Aorta (tissue), 5 donors: ENCODE measurements around the gene COG5. TPM values are rescaled to one million over a fixed set of nuclear protein-coding genes. Genes with fewer than 3 reads are reported as not detected.
"Not testable (repeated sequence)": the region's sequence is repeated elsewhere in the genome, so short reads cannot be mapped to it uniquely, and the experiment has no call there.

Experiments
- ATAC-seq: fragments of 200-7000 bp; cut with Tn5 transposase; one replicate; pipeline ENCODE4 v1.9.1; 2022; ENCODE audit warnings: moderate library complexity; ENCODE audit not compliant: low FRiP score
- DNase-seq, 2 donors: peaks; one replicate each; pipeline ENCODE4 v3.0.0-alpha.2; 2020
- H3K27ac ChIP-seq, 2 donors: one replicate each; pipeline ENCODE4 v1.5.1; 2013; ENCODE audit warnings: low read length in 2 of 2, mild to moderate bottlenecking in 2 of 2, moderate library complexity in 2 of 2, control low read depth in 1 of 2, inconsistent platforms in 1 of 2, low read depth in 1 of 2
- H3K27me3 ChIP-seq, 2 donors: one replicate each; pipeline ENCODE4 v1.6.1; 2013; ENCODE audit warnings: control low read depth in 1 of 2, low read length in 1 of 2, mild to moderate bottlenecking in 1 of 2, moderate library complexity in 1 of 2; ENCODE audit not compliant: insufficient read depth in 2 of 2, control insufficient read depth in 1 of 2
- H3K36me3 ChIP-seq, 2 donors: one replicate each; pipeline ENCODE4 v1.6.1; 2013; ENCODE audit warnings: control low read depth in 1 of 2, low read length in 1 of 2, mild to moderate bottlenecking in 1 of 2; ENCODE audit not compliant: insufficient read depth in 2 of 2, control insufficient read depth in 1 of 2
- H3K4me1 ChIP-seq, 2 donors: one replicate each; pipeline ENCODE4 v1.6.1; 2013; ENCODE audit warnings: low read length in 2 of 2, control low read depth in 1 of 2, mild to moderate bottlenecking in 1 of 2, moderate library complexity in 1 of 2; ENCODE audit not compliant: insufficient read depth in 2 of 2, control insufficient read depth in 1 of 2
- H3K4me3 ChIP-seq, 2 donors: one replicate each; pipeline ENCODE4 v1.5.1; 2013; ENCODE audit warnings: low read length in 2 of 2, control low read depth in 1 of 2, mild to moderate bottlenecking in 1 of 2
- H3K9me3 ChIP-seq: one replicate; pipeline ENCODE4 v1.6.1; 2013; ENCODE audit warnings: mild to moderate bottlenecking, low read length; ENCODE audit not compliant: control insufficient read depth
- WGBS, 2 donors: extraction: QIAGEN DNeasy Blood & Tissue Kit; methylation state at CpG; one replicate each; pipeline ENCODE4 v1.1.7; 2013; 5-methylcytosine and 5-hydroxymethylcytosine counted together
- intact Hi-C, 2 donors: fragments of 100-400 bp; cut with DNase I; formaldehyde crosslinking; loops; one replicate each; pipeline versions ENCODE4 v1.14.2 to v1.15.0; 2022
- polyA plus RNA-seq, 2 donors: library from polyadenylated mRNA; stranded (reverse); fragments of 200-250 nt; gene quantifications; one replicate each; pipeline ENCODE4 v1.2.3, GENCODE V29; 2013
- total RNA-seq, 2 donors: library from RNA; stranded (reverse); fragmentation: NEBNext Ultra II Directional; extraction: Animal tissue kit (Norgen Biotek cat#: 25700); gene quantifications; one replicate each; pipeline ENCODE4 v1.2.1, GENCODE V29; 2021
- donor health status: healthy with polysubstance abuse.
- donor health status: Bipolar disorder and iron deficiency.
- donor health status: DM: no; HTN: no; CAD: no.
- donor health status: DM: no; HTN: no; CAD: no.
- donor health status: DM: yes; HTN: yes; CAD: no.

The COG5 gene
- total and polyA plus RNA-seq, 4 donors, result 8.6 to 58.2 (median 33.4) TPM

GRCh38 chr7:107538001-107538400 is 25.7 kb downstream of the COG5 start:
- WGBS, 2 donors, result 57 to 76% methylated on average over 2 of the region's 2 CpGs
- no peaks in the 10 kb centered on the region for H3K9me3 ChIP-seq
- DNase-seq, result no peak
- H3K36me3 ChIP-seq, result peaks cover 0 to 2% of the 10 kb centered on the region in 2 donors
- H3K4me3 ChIP-seq, result no peak overlapping the region
- H3K4me1 ChIP-seq, result no peaks in the 10 kb centered on the region
- intact Hi-C loops, result no loop called here
- ATAC-seq, result no peak
- no peaks in the 10 kb centered on the region for H3K27me3 ChIP-seq
- no peak overlapping the region for H3K27ac ChIP-seq

GRCh38 chr7:107537228-107537627 is 26.5 kb downstream of the COG5 start:
- H3K9me3 ChIP-seq, H3K27me3 ChIP-seq, intact Hi-C loops, H3K4me3 ChIP-seq, H3K27ac ChIP-seq, H3K4me1 ChIP-seq, DNase-seq, H3K36me3 ChIP-seq, ATAC-seq: not testable (repeated sequence)
- 93 to 95% methylated on average over 4 of the region's 4 CpGs for whole genome bisulfite sequencing, 2 donors

GRCh38 chr7:107534139-107534538 is 29.6 kb downstream of the COG5 start:
- H3K27ac ChIP-seq, result no peak overlapping the region
- H3K36me3 ChIP-seq, result peaks cover 0 to 2% of the 10 kb centered on the region in 2 donors
- H3K27me3 ChIP-seq, result no peaks in the 10 kb centered on the region
- no peak for DNase-seq
- no peaks in the 10 kb centered on the region for H3K9me3 ChIP-seq
- intact Hi-C loops, result no loop called here
- no peaks in the 10 kb centered on the region for H3K4me1 ChIP-seq
- H3K4me3 ChIP-seq, result no peak overlapping the region
- ATAC-seq, result no peak

- Histone ChIP-seq H3K9me3 (no peaks in the 10 kb centered on the region), H3K36me3 (no peaks in the 10 kb centered on the region), H3K4me1 (no peaks in the 10 kb centered on the region), H3K4me3 (no peak overlapping the region), H3K27me3 (no peaks in the 10 kb centered on the region), H3K27ac (no peak overlapping the region)
- intact Hi-C loops, result no loop called here
- ATAC-seq, result no peak
- no peak for DNase-seq
Observed at GRCh38 chr7:107530751-107531150, 33.0 kb downstream of the COG5 start.

GRCh38 chr7:107528461-107528860 is 35.3 kb downstream of the COG5 start:
- Histone ChIP-seq H3K36me3 (no peaks in the 10 kb centered on the region), H3K4me1 (no peaks in the 10 kb centered on the region), H3K27me3 (no peaks in the 10 kb centered on the region), H3K9me3 (no peaks in the 10 kb centered on the region), H3K27ac (no peak overlapping the region), H3K4me3 (no peak overlapping the region)
- intact Hi-C loops, result no loop called here
- DNase-seq, result no peak
- no peak for ATAC-seq

- no peak for ATAC-seq
- intact Hi-C loops, result no loop called here
- H3K27me3 ChIP-seq, result no peaks in the 10 kb centered on the region
Observed at GRCh38 chr7:107527196-107527595, 36.5 kb downstream of the COG5 start.

GRCh38 chr7:107526672-107527071 is 37.0 kb downstream of the COG5 start:
- H3K4me1 ChIP-seq, result no peaks in the 10 kb centered on the region
- 97 to 98% methylated on average over 2 of the region's 2 CpGs for WGBS, 2 donors
- ATAC-seq, result no peak

More at GRCh38 chr7:107527196-107527595, 36.5 kb downstream of the COG5 start:
- H3K4me3 ChIP-seq, result no peak overlapping the region
- H3K4me1 ChIP-seq, result no peaks in the 10 kb centered on the region
- H3K27ac ChIP-seq, result no peak overlapping the region
- no peaks in the 10 kb centered on the region for H3K9me3 ChIP-seq
- WGBS, 2 donors, result 92 to 93% methylated on average over 3 of the region's 3 CpGs
- no peak for DNase-seq
- H3K36me3 ChIP-seq, result no peaks in the 10 kb centered on the region

GRCh38 chr7:107506674-107507339 is 56.9 kb downstream of the COG5 start:
- intact Hi-C loops, result no loop called here
- 67 to 68% methylated on average over 7 of the region's 7 CpGs for WGBS, 2 donors
- no peak overlapping the region for H3K4me3 ChIP-seq
- ATAC-seq, result peak; percentile 41
- H3K9me3 ChIP-seq, result no peaks in the 10 kb centered on the region
- no peaks in the 10 kb centered on the region for H3K4me1 ChIP-seq
- H3K36me3 ChIP-seq, result no peaks in the 10 kb centered on the region
- no peak overlapping the region for H3K27ac ChIP-seq
- DNase-seq, result peak in 1 of 2 donors; percentile 60
- no peaks in the 10 kb centered on the region for H3K27me3 ChIP-seq

More at GRCh38 chr7:107526672-107527071, 37.0 kb downstream of the COG5 start:
- Histone ChIP-seq H3K36me3 (no peaks in the 10 kb centered on the region), H3K27ac (no peak overlapping the region), H3K27me3 (no peaks in the 10 kb centered on the region), H3K9me3 (no peaks in the 10 kb centered on the region), H3K4me3 (no peak overlapping the region)
- intact Hi-C loops, result no loop called here
- no peak for DNase-seq

GRCh38 chr7:107505997-107506673 is 57.6 kb downstream of the COG5 start:
- ATAC-seq (no peak), DNase-seq (no peak)
- H3K27me3 ChIP-seq, result no peaks in the 10 kb centered on the region
- WGBS, 2 donors, result 96 to 98% methylated on average over 2 of the region's 2 CpGs
- H3K4me3 ChIP-seq, result no peak overlapping the region
- H3K4me1 ChIP-seq, result no peaks in the 10 kb centered on the region
- no peaks in the 10 kb centered on the region for H3K36me3 ChIP-seq
- no peak overlapping the region for H3K27ac ChIP-seq
- intact Hi-C loops, result no loop called here
- no peaks in the 10 kb centered on the region for H3K9me3 ChIP-seq
